Mesendoderm (in vitro differentiated cells): ENCODE results near the gene CACNA1S.

Experiments used
- DNase-seq: peaks from one replicate; pipeline ENCODE4 v3.0.0; 2013
- H2AK5ac ChIP-seq: 2 replicates; pipeline ENCODE4 v1.6.1; 2013; ENCODE audit warnings: low read length, inconsistent platforms
- H2BK120ac ChIP-seq: 2 replicates; pipeline ENCODE4 v1.6.1; 2013; ENCODE audit warnings: low read depth, mild to moderate bottlenecking, low read length, moderate library complexity, mixed read lengths
- H2BK15ac ChIP-seq: replicated peaks from 2 replicates; pipeline ENCODE4 v1.6.1; 2013; ENCODE audit warnings: low read depth, mild to moderate bottlenecking, moderate library complexity
- H2BK5ac ChIP-seq: 2 replicates; pipeline ENCODE4 v1.6.1; 2013; ENCODE audit warnings: low read length, inconsistent platforms
- H3K18ac ChIP-seq: 2 replicates; pipeline ENCODE4 v1.6.1; 2013; ENCODE audit warnings: mild to moderate bottlenecking, low read length, mixed read lengths
- H3K23ac ChIP-seq: one replicate; pipeline ENCODE4 v1.6.1; 2013; ENCODE audit warnings: low read length
- H3K27ac ChIP-seq: 2 replicates; pipeline ENCODE4 v1.5.1; 2013; ENCODE audit warnings: low read depth, mild to moderate bottlenecking, inconsistent platforms, low read length, moderate library complexity
- H3K27me3 ChIP-seq: 2 replicates; pipeline ENCODE4 v1.6.1; 2013; ENCODE audit warnings: low read length, control low read depth, mild to moderate bottlenecking, inconsistent platforms; ENCODE audit not compliant: insufficient read depth, poor library complexity
- H3K36me3 ChIP-seq: 2 replicates; pipeline ENCODE4 v1.6.1; 2013; ENCODE audit warnings: low read length, inconsistent platforms; ENCODE audit not compliant: control insufficient read depth, insufficient read depth
- H3K4ac ChIP-seq: one replicate; pipeline ENCODE4 v1.6.1; 2013; ENCODE audit warnings: low read depth, mild to moderate bottlenecking, low read length, moderate library complexity
- H3K4me1 ChIP-seq: 2 replicates; pipeline ENCODE4 v1.6.1; 2013; ENCODE audit warnings: low read depth, low read length, inconsistent platforms; ENCODE audit not compliant: control insufficient read depth
- H3K4me2 ChIP-seq: 2 replicates; pipeline ENCODE4 v1.6.1; 2013; ENCODE audit warnings: low read length
- H3K4me3 ChIP-seq: 2 replicates; pipeline ENCODE4 v1.5.1; 2013; ENCODE audit warnings: mild to moderate bottlenecking, low read length
- H3K56ac ChIP-seq: one replicate; pipeline ENCODE4 v1.6.1; 2013; ENCODE audit warnings: low read length
- H3K79me1 ChIP-seq: 2 replicates; pipeline ENCODE4 v1.6.1; 2013; ENCODE audit warnings: low read length, inconsistent platforms
- H3K79me2 ChIP-seq: 2 replicates; pipeline ENCODE4 v1.6.1; 2013; ENCODE audit warnings: mild to moderate bottlenecking, low read length; ENCODE audit not compliant: control insufficient read depth, insufficient read depth
- H3K9ac ChIP-seq: 2 replicates; pipeline ENCODE4 v1.6.1; 2013; ENCODE audit warnings: low read length, inconsistent platforms
- H4K5ac ChIP-seq: one replicate; pipeline ENCODE4 v1.6.1; 2013; ENCODE audit warnings: low read length
- H4K8ac ChIP-seq: one replicate; pipeline ENCODE4 v1.6.1; 2013; ENCODE audit warnings: low read depth, mild to moderate bottlenecking, control low read depth, low read length, moderate library complexity
- WGBS: extraction: QIAGEN DNeasy Blood & Tissue Kit; methylation state at CpG from one replicate; pipeline ENCODE4 v1.1.7; 2013; ENCODE audit warnings: low lambda C conversion rate, missing lambda C conversion rate; ENCODE audit not compliant: insufficient coverage; ENCODE audit errors: extremely low coverage; 5-methylcytosine and 5-hydroxymethylcytosine counted together

Gene CACNA1S

GRCh38 chr1:201049248-201049831, 62.9 kb downstream of the CACNA1S start:
- H3K27me3 ChIP-seq: no peaks in the 10 kb centered on the region
- DNase-seq: no peak
- WGBS: no CpG with 5 or more reads among the region's 5 CpGs

GRCh38 chr1:201048521-201048920, 63.7 kb downstream of the CACNA1S start:
- Histone ChIP-seq H3K27me3 (no peaks in the 10 kb centered on the region), H3K4ac (no peak overlapping the region), H3K9ac (no peak overlapping the region), H3K79me2 (no peaks in the 10 kb centered on the region), H3K23ac (no peak overlapping the region), H3K18ac (no peak overlapping the region), H3K4me1 (no peaks in the 10 kb centered on the region), H3K36me3 (no peaks in the 10 kb centered on the region), H4K8ac (no peak overlapping the region), H4K5ac (no peak overlapping the region), H3K27ac (no peak overlapping the region), H2BK120ac (no peak overlapping the region), H2BK5ac (no peak overlapping the region), H3K79me1 (no peaks in the 10 kb centered on the region), H2BK15ac (no peak overlapping the region), H3K4me3 (no peak overlapping the region), H3K56ac (no peak overlapping the region), H2AK5ac (no peak overlapping the region), H3K4me2 (no peak overlapping the region)
- WGBS: no CpG with 5 or more reads among the region's 13 CpGs
- no peak for DNase-seq

More at GRCh38 chr1:201049248-201049831, 62.9 kb downstream of the CACNA1S start:
- no peak overlapping the region for H3K27ac ChIP-seq
- no peak overlapping the region for H3K23ac ChIP-seq
- H2BK5ac ChIP-seq: no peak overlapping the region
- H3K36me3 ChIP-seq: no peaks in the 10 kb centered on the region
- H4K5ac ChIP-seq: no peak overlapping the region
- H4K8ac ChIP-seq: no peak overlapping the region
- H2BK15ac ChIP-seq: no peak overlapping the region
- H3K4me3 ChIP-seq: no peak overlapping the region
- no peak overlapping the region for H2AK5ac ChIP-seq
- no peak overlapping the region for H3K9ac ChIP-seq
- H3K4me2 ChIP-seq: no peak overlapping the region
- no peak overlapping the region for H2BK120ac ChIP-seq
- no peaks in the 10 kb centered on the region for H3K79me1 ChIP-seq
- no peak overlapping the region for H3K18ac ChIP-seq
- H3K79me2 ChIP-seq: no peaks in the 10 kb centered on the region
- H3K56ac ChIP-seq: no peak overlapping the region
- H3K4ac ChIP-seq: no peak overlapping the region
- no peaks in the 10 kb centered on the region for H3K4me1 ChIP-seq

GRCh38 chr1:201044119-201044518, 68.1 kb downstream of the CACNA1S start:
- Histone ChIP-seq H3K36me3 (no peaks in the 10 kb centered on the region), H2BK15ac (no peak overlapping the region), H3K9ac (no peak overlapping the region), H3K4me3 (no peak overlapping the region), H3K27me3 (no peaks in the 10 kb centered on the region), H3K23ac (no peak overlapping the region), H2BK120ac (no peak overlapping the region), H3K56ac (no peak overlapping the region), H3K4me1 (no peaks in the 10 kb centered on the region), H2AK5ac (no peak overlapping the region), H4K8ac (no peak overlapping the region), H3K79me2 (no peaks in the 10 kb centered on the region), H4K5ac (no peak overlapping the region), H3K4me2 (no peak overlapping the region), H2BK5ac (no peak overlapping the region), H3K27ac (no peak overlapping the region), H3K18ac (no peak overlapping the region), H3K79me1 (no peaks in the 10 kb centered on the region), H3K4ac (no peak overlapping the region)
- DNase-seq: no peak
- no CpG with 5 or more reads among the region's 9 CpGs for WGBS

GRCh38 chr1:201042779-201043461, 69.3 kb downstream of the CACNA1S start:
- WGBS: no CpG with 5 or more reads among the region's 13 CpGs
- H3K9ac ChIP-seq: no peak overlapping the region

GRCh38 chr1:201041011-201041410, 71.2 kb downstream of the CACNA1S start:
- WGBS: no CpG with 5 or more reads among the region's 2 CpGs
- H3K79me1 ChIP-seq: no peaks in the 10 kb centered on the region

More at GRCh38 chr1:201042779-201043461, 69.3 kb downstream of the CACNA1S start:
- Histone ChIP-seq H3K79me2 (no peaks in the 10 kb centered on the region), H2BK5ac (no peak overlapping the region), H2BK15ac (no peak overlapping the region), H2BK120ac (no peak overlapping the region), H3K18ac (no peak overlapping the region), H3K36me3 (no peaks in the 10 kb centered on the region), H3K23ac (no peak overlapping the region), H3K4me1 (no peaks in the 10 kb centered on the region), H3K4ac (no peak overlapping the region), H3K4me2 (no peak overlapping the region), H4K5ac (no peak overlapping the region), H4K8ac (no peak overlapping the region), H3K4me3 (no peak overlapping the region), H3K79me1 (no peaks in the 10 kb centered on the region), H2AK5ac (no peak overlapping the region), H3K27ac (no peak overlapping the region), H3K27me3 (no peaks in the 10 kb centered on the region), H3K56ac (no peak overlapping the region)
- peak; percentile 74 for DNase-seq

More at GRCh38 chr1:201041011-201041410, 71.2 kb downstream of the CACNA1S start:
- no peak for DNase-seq
- no peak overlapping the region for H2BK120ac ChIP-seq
- H3K9ac ChIP-seq: no peak overlapping the region
- H3K27me3 ChIP-seq: no peaks in the 10 kb centered on the region
- H4K8ac ChIP-seq: no peak overlapping the region
- H3K4ac ChIP-seq: no peak overlapping the region
- no peak overlapping the region for H3K18ac ChIP-seq
- H3K4me1 ChIP-seq: no peaks in the 10 kb centered on the region
- H2AK5ac ChIP-seq: no peak overlapping the region
- no peak overlapping the region for H3K56ac ChIP-seq
- no peak overlapping the region for H2BK5ac ChIP-seq
- no peak overlapping the region for H3K23ac ChIP-seq
- no peaks in the 10 kb centered on the region for H3K79me2 ChIP-seq
- H3K4me2 ChIP-seq: no peak overlapping the region
- H3K4me3 ChIP-seq: no peak overlapping the region
- no peak overlapping the region for H2BK15ac ChIP-seq
- no peak overlapping the region for H3K27ac ChIP-seq
- H4K5ac ChIP-seq: no peak overlapping the region
- no peaks in the 10 kb centered on the region for H3K36me3 ChIP-seq
